ENCODE results near the gene KRTAP20-4. TPM values are rescaled to one million over a fixed set of nuclear protein-coding genes. Genes with fewer than 3 reads are reported as not detected.

KRTAP20-4 gene
- total and polyA plus RNA-seq, 2 experiments from 2014 or later = not detected

DNA sequence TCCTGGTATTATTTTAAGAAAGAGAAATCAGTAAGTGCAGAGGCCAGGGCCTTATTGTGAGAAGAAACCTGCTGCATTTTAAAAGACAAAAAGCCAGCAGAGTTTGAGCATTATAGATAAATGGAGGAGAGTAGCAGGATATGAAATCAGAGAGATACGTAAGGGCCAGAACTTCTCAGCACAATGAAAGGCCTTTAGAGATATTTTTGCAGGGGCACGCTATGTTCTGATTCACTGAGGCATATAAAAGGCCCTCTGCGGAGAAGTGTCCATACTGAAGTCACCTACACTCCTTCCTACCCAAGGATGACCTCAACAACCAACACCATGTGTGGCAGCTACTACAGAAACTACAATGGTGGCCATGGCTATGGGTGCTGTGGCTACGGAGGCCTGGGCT lies 28.3 kb upstream of the KRTAP20-4 start, which contains the start of gene KRTAP6-3:
Gene KRTAP6-3, plus strand, starts transcription at position 301 of the 400 bp plus-strand sequence. Its CDS starts 6 bp downstream, at position 307.
- no peak within 1 kb of the TSS for H3K27ac ChIP-seq
- no peak for DNase-seq (ENCODE audit: low read depth in 1 of 2, low spot score in 1 of 2)
- TF ChIP-seq, protein P1, sequence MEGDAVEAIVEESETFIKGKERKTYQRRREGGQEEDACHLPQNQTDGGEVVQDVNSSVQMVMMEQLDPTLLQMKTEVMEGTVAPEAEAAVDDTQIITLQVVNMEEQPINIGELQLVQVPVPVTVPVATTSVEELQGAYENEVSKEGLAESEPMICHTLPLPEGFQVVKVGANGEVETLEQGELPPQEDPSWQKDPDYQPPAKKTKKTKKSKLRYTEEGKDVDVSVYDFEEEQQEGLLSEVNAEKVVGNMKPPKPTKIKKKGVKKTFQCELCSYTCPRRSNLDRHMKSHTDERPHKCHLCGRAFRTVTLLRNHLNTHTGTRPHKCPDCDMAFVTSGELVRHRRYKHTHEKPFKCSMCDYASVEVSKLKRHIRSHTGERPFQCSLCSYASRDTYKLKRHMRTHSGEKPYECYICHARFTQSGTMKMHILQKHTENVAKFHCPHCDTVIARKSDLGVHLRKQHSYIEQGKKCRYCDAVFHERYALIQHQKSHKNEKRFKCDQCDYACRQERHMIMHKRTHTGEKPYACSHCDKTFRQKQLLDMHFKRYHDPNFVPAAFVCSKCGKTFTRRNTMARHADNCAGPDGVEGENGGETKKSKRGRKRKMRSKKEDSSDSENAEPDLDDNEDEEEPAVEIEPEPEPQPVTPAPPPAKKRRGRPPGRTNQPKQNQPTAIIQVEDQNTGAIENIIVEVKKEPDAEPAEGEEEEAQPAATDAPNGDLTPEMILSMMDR (IDR thresholded peaks at IDR 0.05; ENCODE audit: low read depth, low read length) = no peak

DNA sequence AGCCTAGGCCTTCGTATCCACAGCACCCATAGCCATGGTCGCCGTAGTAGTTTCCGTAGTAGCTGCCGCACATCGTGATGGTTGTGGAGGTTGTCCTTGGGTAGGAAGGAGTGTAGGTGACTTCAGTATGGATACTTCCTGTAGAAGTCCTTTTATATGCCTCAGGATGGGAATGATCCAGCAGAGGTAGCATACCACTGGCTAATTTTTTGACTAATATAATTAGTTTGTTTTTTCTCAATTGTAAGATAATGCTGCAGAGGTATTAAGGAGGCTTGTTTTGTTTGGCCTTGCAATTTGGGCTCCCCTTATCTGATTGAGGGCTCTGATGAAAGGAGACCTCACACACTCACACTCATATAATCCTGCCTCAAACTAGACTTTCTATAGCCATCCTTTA lies 21.6 kb upstream of the KRTAP20-4 start, which contains the start of gene KRTAP6-2:
Gene KRTAP6-2, minus strand, starts transcription at position 101 of the 400 bp plus-strand sequence. Its CDS starts 28 bp downstream, at position 73.
- no peak for DNase-seq (ENCODE audit: low read depth in 1 of 2, low spot score in 1 of 2)

More for the DNA sequence above, 28.3 kb upstream of the KRTAP20-4 start, which contains the start of gene KRTAP6-3:
- no peaks in the 10 kb centered on the region for H3K9me3 ChIP-seq (ENCODE audit: low read depth)
- H3K27me3 ChIP-seq = no peaks in the 10 kb centered on the region
- H3K4me1 ChIP-seq (ENCODE audit: low read depth) = no peaks in the 10 kb centered on the region
- H3K4me3 ChIP-seq = no peak within 1 kb of the TSS
- no peaks in the 10 kb centered on the region for H3K36me3 ChIP-seq

DNA sequence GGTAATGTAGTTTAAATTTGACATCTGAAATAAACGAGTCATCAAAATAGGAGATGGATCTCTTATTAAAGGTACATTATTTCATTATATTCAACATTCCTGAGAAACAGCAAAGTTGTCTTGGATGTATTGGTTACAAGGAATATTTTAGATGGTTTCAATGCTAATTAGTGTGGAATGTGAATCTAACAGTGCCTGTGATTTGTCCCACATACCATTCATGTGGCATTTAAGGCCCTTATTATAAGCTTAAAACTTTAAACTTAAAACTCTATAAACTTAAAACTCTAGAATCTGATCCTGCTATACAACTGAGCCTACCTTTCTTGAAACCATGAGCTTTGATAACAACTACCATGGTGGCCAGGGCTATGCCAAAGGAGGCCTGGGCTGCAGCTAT lies 19.6 kb upstream of the KRTAP20-4 start, which contains the start of gene KRTAP22-1:
Gene KRTAP22-1, plus strand, starts transcription at position 301 of the 400 bp plus-strand sequence.
- H3K36me3 ChIP-seq = no peaks in the 10 kb centered on the region
- no peaks in the 10 kb centered on the region for H3K9me3 ChIP-seq (ENCODE audit: low read depth)
- no peaks in the 10 kb centered on the region for H3K27me3 ChIP-seq
- H3K4me1 ChIP-seq (ENCODE audit: low read depth) = no peaks in the 10 kb centered on the region
- TF ChIP-seq, protein P1 (IDR thresholded peaks at IDR 0.05; ENCODE audit: low read depth, low read length) = no peak
- no peak for DNase-seq (ENCODE audit: low read depth in 1 of 2, low spot score in 1 of 2)
- no peak within 1 kb of the TSS for H3K4me3 ChIP-seq
- no peak within 1 kb of the TSS for H3K27ac ChIP-seq

More for the DNA sequence above, 21.6 kb upstream of the KRTAP20-4 start, which contains the start of gene KRTAP6-2:
- Histone ChIP-seq H3K4me1 (ENCODE audit: low read depth) (no peaks in the 10 kb centered on the region), H3K27ac (no peak within 1 kb of the TSS), H3K27me3 (no peaks in the 10 kb centered on the region), H3K36me3 (no peaks in the 10 kb centered on the region), H3K4me3 (no peak within 1 kb of the TSS), H3K9me3 (ENCODE audit: low read depth) (no peaks in the 10 kb centered on the region)
- TF ChIP-seq, protein P1 (IDR thresholded peaks at IDR 0.05; ENCODE audit: low read depth, low read length) = no peak

DNA sequence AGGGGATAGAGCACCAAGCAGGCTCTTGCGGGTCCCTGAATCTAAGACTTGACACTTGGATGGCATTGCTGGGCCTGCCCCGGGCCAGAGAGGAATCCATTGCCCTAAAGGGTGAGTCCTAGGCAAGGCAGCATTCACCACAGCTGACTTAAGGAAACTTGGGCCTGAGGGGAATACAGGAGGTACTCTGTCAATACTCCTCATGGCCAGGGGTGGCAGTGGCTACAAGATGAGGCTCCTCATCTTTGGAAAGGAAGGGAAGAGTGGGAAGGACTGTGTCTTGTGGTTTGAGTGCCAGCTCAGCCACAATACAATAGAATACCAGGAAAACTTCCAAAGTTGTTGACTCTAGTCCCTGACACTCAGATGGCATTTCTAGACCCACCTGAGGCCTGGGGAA lies 14.5 kb upstream of the KRTAP20-4 start:
- DNase-seq (ENCODE audit: low read depth in 1 of 2, low spot score in 1 of 2) = no peak
- no peaks in the 10 kb centered on the region for H3K4me1 ChIP-seq (ENCODE audit: low read depth)

DNA sequence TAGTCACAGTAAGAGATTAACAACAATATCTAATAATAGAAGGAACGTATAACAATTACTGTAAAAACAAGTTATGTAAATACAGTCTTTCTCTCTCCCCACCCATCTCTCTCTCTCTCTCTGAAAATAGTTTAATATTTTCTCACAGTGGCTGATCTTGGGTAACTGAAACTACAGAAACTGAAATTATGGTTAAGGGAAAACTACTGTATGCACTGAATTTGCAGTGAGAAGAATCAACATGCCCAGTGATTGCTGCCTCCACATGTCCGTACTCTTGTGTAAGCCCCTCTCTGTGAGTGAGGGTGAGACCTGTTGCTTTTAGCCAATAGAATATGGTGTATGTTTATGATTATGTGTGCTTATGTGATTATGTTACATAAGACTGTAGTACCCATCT lies 8.3 kb upstream of the KRTAP20-4 start:
- TF ChIP-seq, protein P1 (IDR thresholded peaks at IDR 0.05; ENCODE audit: low read depth, low read length) = no peak
- no peak overlapping the region for H3K27ac ChIP-seq
- H3K4me3 ChIP-seq = no peak overlapping the region
- no peaks in the 10 kb centered on the region for H3K4me1 ChIP-seq (ENCODE audit: low read depth)
- H3K27me3 ChIP-seq = no peaks in the 10 kb centered on the region
- H3K9me3 ChIP-seq (ENCODE audit: low read depth) = no peaks in the 10 kb centered on the region
- H3K36me3 ChIP-seq = no peaks in the 10 kb centered on the region
- DNase-seq (ENCODE audit: low read depth in 1 of 2, low spot score in 1 of 2) = no peak

More for the DNA sequence above, 14.5 kb upstream of the KRTAP20-4 start:
- H3K27ac ChIP-seq = no peak overlapping the region
- no peaks in the 10 kb centered on the region for H3K27me3 ChIP-seq
- H3K9me3 ChIP-seq (ENCODE audit: low read depth) = no peaks in the 10 kb centered on the region
- no peaks in the 10 kb centered on the region for H3K36me3 ChIP-seq
- no peak overlapping the region for H3K4me3 ChIP-seq
- TF ChIP-seq, protein P1 (IDR thresholded peaks at IDR 0.05; ENCODE audit: low read depth, low read length) = no peak

Data from cardiac muscle cell (in vitro differentiated cells and primary cell).